NCI-H2029 treated with DMSO at 0.1 percent for 48 hours (cell line): ENCODE measurements around the gene SPTA1.
"Not testable (repeated sequence)": the region's sequence is repeated elsewhere in the genome, so short reads cannot be mapped to it uniquely, and the experiment has no call there.

Source experiments
- DNase-seq: peaks from one replicate; lab custom pipeline; 2025; lab: John Stamatoyannopoulos, UW

SPTA1 gene

GRCh38 chr1:158686111-158687009 is at the start of gene SPTA1:
Gene SPTA1, minus strand, starts transcription at chr1:158686715. Its CDS starts 198 bp downstream, at chr1:158686517.
- no peak for DNase-seq

DNA sequence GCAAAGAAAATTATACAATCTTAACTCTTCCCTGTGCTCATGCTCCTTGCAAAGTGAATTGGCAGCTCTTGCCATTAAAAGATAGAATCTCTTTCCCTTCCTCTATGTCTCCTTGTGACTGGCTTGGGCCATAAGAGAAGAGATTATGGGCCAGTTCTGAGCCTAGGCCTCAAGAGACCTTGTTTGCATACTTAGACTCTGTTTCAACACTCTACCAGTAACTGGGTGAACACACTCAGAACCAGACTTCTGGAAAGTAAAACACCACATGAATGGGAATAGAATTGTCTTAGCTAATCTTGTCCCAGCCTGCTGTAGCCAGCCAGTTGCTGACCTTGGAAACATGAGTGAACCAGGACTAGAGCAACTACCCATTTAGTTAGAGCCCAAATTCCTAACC is 49.3 kb upstream of the SPTA1 start:
- DNase-seq = no peak

DNA sequence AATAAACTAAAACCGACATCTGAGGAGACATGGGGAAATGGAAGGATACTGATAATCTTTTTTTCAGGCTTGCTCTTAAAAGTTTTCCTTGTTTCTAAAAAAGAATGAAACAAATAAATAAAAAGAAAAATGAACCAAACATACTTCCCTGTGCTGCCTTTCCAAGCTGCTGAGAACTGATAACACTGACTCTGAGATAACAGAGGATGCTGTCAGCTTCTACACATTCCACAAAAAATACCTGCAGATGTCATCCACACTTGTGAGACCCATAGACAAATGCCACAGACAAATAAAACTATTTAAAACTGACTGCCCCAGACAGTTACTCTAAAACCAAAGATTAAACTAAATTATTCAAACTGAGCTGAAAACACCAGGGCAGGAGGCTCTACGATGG is 46.0 kb upstream of the SPTA1 start:
- DNase-seq = no peak

DNA sequence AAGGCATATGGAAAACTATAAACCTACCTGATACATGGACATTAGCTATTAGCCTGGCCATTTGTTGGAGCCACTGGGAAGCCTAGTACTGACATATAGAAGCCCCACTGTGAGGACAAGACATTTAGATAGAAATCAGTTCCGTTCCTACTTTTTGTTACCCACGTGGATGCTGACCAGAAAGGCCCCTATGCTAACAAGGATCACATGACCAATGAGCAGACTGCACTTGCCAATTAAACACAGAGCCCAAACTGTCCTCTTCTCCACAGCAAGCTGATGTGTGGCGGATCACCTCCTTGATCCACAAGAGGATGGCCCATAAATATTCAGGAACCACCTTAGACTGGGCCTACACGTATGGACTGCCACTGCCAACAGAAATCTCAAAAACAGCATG is 45.2 kb upstream of the SPTA1 start:
- DNase-seq = no peak

GRCh38 chr1:158730453-158730852 is 43.9 kb upstream of the SPTA1 start:
- DNase-seq = no peak

DNA sequence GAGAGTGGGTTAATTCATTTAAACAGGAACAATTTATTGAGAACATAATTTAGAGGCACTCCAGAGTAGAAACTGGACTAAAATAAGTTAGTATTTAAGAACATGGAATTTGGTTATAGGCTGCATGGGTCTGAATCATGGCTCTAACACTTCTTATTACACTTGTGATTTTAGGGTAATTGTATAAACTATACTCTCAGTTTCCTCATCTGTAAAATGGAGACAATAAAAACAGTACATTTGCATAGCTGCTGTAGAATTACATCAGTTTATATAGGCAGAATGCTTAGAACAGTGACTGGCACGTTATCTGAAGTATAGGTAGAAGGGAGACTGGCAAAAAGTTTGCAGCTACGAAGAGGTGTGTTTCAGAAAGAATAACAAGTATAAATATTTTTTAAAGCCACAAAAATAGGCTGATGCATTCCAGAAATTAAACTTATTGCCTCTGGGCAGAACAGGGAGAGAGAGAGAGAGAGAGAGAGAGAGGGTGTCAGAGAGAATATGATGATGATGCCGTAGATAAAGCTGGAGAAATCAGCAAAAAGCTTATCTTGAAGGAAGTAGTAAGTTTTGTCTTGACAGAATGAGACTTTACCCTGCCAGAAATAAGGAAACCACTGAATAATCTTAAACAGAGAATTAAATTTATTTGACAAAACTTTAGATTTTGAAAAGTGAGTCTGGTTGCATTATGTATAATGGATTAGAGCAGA is 42.2 kb upstream of the SPTA1 start:
- no peak for DNase-seq

DNA sequence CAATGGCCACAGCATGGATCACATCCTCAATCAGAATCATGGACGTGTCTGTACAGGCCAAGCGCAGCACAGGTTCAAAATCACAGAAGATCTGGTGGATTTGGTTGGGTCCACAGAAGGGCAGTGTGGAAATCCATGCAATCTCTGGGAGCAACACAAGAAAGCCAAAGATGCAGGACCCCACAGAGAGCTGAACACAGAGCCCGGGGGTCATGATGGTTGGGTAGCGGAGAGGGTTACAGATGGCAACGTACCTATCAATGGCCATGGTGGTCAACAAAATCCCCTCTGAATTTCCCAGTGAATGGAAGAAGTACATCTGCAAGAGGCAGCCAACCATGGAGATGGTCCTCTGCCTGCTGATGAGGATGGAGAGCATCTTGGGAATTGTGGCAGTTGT is 37.9 kb upstream of the SPTA1 start:
- no peak for DNase-seq

- DNase-seq = no peak
Observed at GRCh38 chr1:158720620-158721019, 34.1 kb upstream of the SPTA1 start, which contains the start of gene OR6K3. Gene OR6K3, minus strand, starts transcription at chr1:158720720. Its CDS starts 2,605 bp downstream, at chr1:158718115.

- DNase-seq = no peak
Observed at GRCh38 chr1:158719664-158720063, 33.1 kb upstream of the SPTA1 start.

DNA sequence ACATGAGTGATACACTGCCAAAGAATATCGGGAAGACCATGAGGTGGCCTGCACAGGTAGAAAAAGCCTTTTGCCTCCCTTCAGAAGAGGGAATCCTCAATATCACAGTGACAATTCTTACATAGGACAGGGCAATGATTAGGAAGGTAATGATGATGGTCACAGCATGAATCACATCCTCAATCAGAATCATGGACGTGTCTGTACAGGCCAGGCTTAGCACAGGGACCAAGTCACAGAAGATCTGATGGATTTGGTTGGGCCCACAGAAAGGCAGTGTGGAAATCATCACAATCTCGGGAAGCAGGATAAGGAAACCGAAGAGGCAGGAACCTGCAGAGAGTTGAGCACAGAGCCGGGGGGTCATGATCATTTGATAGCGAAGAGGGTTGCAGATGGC is 30.8 kb upstream of the SPTA1 start:
- no peak for DNase-seq

DNA sequence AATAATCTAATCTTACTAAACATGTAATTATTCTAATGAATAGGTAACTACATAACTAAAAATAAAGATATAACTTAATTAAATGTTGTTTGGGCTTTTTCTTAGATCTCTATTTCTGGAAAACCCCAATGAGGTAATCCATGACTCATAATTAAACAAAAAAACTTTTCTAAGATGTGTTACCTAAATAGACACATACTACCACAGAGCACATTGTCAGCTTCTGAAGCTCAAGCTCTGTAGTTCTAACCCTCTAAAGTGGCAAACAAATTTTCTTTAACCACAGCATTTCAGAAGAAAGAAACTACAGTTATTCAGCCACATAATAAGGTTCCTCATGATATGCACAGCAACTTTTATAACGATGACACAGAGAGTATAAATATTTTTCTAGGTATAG is 29.8 kb upstream of the SPTA1 start:
- DNase-seq = no peak

GRCh38 chr1:158714754-158715153 is 28.2 kb upstream of the SPTA1 start:
- no peak for DNase-seq

- no peak for DNase-seq
Observed at GRCh38 chr1:158711098-158711497, 24.6 kb upstream of the SPTA1 start.

DNA sequence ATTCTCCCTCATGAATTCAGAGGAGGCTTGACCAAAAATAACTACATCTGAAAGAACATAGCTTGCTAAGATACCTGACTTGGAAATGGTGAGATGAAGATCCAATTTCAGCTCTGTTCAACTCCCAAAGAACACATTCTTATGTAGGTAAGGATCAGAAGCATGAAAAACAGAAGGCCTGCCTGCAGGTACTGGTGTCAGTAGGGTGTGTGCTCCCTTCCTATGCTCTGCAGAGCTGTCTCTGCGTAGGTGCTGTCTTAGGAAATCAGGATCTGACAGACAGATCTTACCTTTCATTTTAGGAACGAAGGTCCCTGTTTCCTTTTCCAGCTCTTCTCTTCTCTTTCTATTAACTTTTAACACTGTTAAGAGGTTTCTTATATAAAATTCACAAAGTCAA is 19.6 kb upstream of the SPTA1 start:
- no peak for DNase-seq

GRCh38 chr1:158700552-158700951 is 14.0 kb upstream of the SPTA1 start, which contains the start of gene OR6K2:
Gene OR6K2, minus strand, starts transcription at chr1:158700652. Its CDS starts 0 bp downstream, at chr1:158700652.
- no peak for DNase-seq

GRCh38 chr1:158694596-158694995 is 8.1 kb upstream of the SPTA1 start:
- DNase-seq = no peak

DNA sequence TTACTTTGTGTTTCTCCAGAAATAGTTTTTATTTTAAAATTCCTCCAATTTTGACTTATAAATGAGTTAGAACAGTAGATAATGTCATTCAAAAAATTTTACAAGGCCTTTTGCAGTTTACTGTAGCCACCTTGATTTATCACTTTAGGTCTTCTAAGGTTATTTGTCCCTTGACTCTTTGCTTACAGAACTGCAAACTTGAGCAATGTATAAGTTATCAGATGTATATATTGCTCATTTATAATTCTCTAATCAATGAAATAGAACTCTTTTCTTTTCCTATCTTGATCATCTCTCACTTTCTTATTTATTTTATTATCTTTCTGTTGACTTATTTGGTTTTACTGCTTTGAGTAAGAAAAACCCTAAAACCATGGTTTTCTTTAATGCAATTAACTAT is 5.8 kb upstream of the SPTA1 start:
- DNase-seq = no peak

DNA sequence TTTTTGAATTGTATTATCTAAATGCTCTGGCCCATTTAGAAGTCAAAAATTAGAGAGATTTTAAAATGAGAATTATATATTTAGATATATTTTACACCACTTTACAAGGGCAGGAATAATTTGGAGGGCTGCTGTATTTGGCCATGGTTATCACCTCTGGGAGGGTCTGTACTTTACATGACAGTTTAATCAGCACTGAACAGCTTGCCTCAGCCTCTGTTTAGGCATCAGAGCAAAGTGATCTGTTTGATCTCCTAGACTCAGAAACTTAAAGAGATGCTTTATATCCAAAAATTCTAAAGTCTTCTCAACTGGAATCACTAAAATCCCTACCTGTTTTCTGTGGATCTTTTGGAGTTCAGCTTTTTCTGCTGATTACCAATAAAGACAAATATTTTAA is 5.4 kb upstream of the SPTA1 start:
- no peak for DNase-seq

DNA sequence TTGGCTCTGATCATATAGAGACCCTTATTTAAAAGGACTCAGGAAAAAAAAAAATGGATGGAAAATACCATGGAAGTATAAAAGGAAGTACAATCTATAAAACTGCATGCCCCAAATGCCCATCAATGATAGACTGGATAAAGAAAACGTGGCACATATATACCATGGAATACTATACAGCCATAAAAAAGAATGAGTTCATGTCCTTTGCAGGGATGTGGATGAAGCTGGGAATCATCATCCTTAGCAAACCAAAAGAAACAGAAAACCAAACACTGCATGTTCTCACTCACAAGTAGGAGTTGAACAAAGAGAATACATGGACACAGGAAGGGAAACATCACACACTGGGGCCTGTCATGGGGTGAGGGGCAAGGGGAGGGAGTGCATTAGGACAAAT is 4.6 kb upstream of the SPTA1 start:
- not testable (repeated sequence) for DNase-seq

- no peak for DNase-seq
Observed at GRCh38 chr1:158689875-158690274, 3.4 kb upstream of the SPTA1 start.

GRCh38 chr1:158689110-158689509 is 2.6 kb upstream of the SPTA1 start:
- no peak for DNase-seq

- not testable (repeated sequence) for DNase-seq
Observed at GRCh38 chr1:158688343-158688742, 1.8 kb upstream of the SPTA1 start.

DNA sequence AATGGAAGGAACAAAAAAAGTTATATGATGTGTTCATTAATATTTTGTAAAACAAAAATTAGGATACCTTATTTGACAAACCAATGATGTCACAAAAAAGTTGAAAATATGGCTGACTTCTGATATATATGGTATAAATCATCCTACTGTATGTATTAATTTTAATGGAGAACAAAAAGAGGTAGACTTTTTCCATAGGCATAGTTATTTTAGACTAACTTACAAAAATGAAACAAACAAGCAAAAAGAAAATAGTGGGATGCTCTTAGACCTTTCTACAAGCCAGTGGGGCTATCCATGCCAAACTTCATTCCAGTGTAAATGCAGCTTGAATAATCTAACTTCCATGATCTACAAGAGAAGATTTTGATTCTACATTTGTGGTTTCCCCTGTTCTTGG is 522 bp upstream of the SPTA1 start:
- DNase-seq = no peak
